Natural killer cell (primary cell): Measurements from ENCODE around the gene LAMA4. TPM values are rescaled to one million over a fixed set of nuclear protein-coding genes. Genes with fewer than 3 reads are reported as not detected.
"Not testable (repeated sequence)": the region's sequence is repeated elsewhere in the genome, so short reads cannot be mapped to it uniquely, and the experiment has no call there.

Experiments
- ATAC-seq, 3 donors: fragments of 150-1000 bp in 2 of 3; fragments of 200-7000 bp in 1 of 3; cut with Tn5 transposase; 1 replicate in 1 of 3; 2 replicates in 2 of 3; pipeline ENCODE4 v1.10.0; 2021; ENCODE audit warnings: mild to moderate bottlenecking in 2 of 3, moderate library complexity in 2 of 3
- DNase-seq, 2 donors: peaks; one replicate each; pipeline versions ENCODE4 v3.0.0 to v3.0.0-alpha.2; 2013 to 2021; ENCODE audit warnings: mixed read lengths in 1 of 2
- H3K27ac ChIP-seq: one replicate; pipeline ENCODE4 v1.5.1; 2013; ENCODE audit warnings: mild to moderate bottlenecking, low read length
- H3K27me3 ChIP-seq: one replicate; pipeline ENCODE4 v1.6.1; 2013; ENCODE audit warnings: low read length; ENCODE audit not compliant: control insufficient read depth, insufficient read depth
- H3K36me3 ChIP-seq: one replicate; pipeline ENCODE4 v1.6.1; 2013; ENCODE audit warnings: low read length; ENCODE audit not compliant: control insufficient read depth, insufficient read depth
- H3K4me1 ChIP-seq: one replicate; pipeline ENCODE4 v1.6.1; 2013; ENCODE audit warnings: low read length; ENCODE audit not compliant: control insufficient read depth, insufficient read depth
- H3K4me3 ChIP-seq: one replicate; pipeline ENCODE4 v1.5.1; 2013; ENCODE audit warnings: low read length
- H3K9me3 ChIP-seq: one replicate; pipeline ENCODE4 v1.6.1; 2013; ENCODE audit warnings: low read length; ENCODE audit not compliant: control insufficient read depth, insufficient read depth
- H3K27ac Mint-ChIP-seq, 2 donors: one replicate each; pipeline ENCODE4 v1.8.0; 2022; ENCODE audit warnings: mild to moderate bottlenecking in 2 of 2, mixed read lengths in 2 of 2, moderate library complexity in 1 of 2
- H3K27me3 Mint-ChIP-seq, 2 donors: one replicate each; pipeline ENCODE4 v1.8.0; 2022; ENCODE audit warnings: low read depth in 2 of 2, mixed read lengths in 2 of 2
- H3K36me3 Mint-ChIP-seq: one replicate; pipeline ENCODE4 v1.8.0; 2022; ENCODE audit warnings: mixed read lengths
- H3K4me1 Mint-ChIP-seq, 2 donors: one replicate each; pipeline ENCODE4 v1.8.0; 2022; ENCODE audit warnings: mixed read lengths in 2 of 2
- H3K4me3 Mint-ChIP-seq: one replicate; pipeline ENCODE4 v1.8.0; 2022; ENCODE audit warnings: mild to moderate bottlenecking, moderate library complexity, mixed read lengths
- H3K9me3 Mint-ChIP-seq, 2 donors: one replicate each; pipeline ENCODE4 v1.8.0; 2022; ENCODE audit warnings: mixed read lengths in 2 of 2
- WGBS: methylation state at CpG from one replicate; pipeline ENCODE4 v1.1.7; 2013; ENCODE audit warnings: missing lambda C conversion rate; ENCODE audit not compliant: insufficient coverage; 5-methylcytosine and 5-hydroxymethylcytosine counted together
- intact Hi-C: fragments of 100-400 bp; cut with micrococcal nuclease; formaldehyde crosslinking; loops from one replicate; pipeline ENCODE4 v1.14.2; 2022
- total RNA-seq, 4 donors: library from RNA; stranded (reverse); fragments of 120-200 nt in 1 of 4; gene quantifications; one replicate each; pipeline versions ENCODE4 v1.2.3 to v1.2.4, GENCODE V29; 2013 to 2022
- TF ChIP-seq, protein P1 (sequence below): fragments of 200-600 bp; IDR thresholded peaks from one replicate; pipeline ENCODE4 v1.8.0; 2022; ENCODE audit warnings: antibody characterized with exemption

Gene LAMA4
- total RNA-seq, 3 donors from 2014 or later (not counting 1 experiment from before 2014, with no cell fraction given): not detected

DNA sequence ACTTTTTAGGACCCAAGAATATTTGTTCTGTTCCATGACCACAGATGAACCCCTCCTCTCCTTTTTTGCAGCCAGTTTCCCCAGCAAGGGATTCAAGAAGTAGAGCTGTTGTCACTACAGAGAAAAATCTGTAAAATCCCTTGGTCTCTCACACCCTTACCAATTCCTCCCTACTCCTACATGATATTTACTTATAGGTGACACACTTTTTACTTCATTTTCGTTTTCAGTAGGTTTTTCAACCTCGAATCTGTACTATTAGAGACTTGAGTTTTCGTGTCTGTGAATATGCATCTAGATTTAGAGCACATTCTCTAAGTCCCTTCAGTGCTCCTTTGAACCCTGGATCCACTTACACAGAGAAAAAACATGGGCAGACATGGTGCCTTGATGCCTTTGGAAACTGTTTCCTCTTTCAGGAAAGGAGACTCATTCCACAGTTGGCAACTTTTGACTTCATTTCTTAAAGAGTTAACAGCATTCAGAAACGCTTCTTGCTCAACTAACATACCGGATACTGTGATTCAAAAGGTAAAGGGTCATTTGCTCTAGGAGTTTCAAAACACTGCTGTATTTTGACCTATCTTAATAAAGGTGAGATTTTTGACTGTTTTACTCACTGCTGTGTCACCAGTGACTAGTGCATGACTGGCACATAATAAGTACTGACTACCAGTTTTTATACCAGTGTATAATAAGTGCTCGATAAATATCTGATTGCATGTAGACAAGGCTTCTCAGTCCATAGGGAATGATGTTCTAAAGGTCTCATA is 50.6 kb downstream of the LAMA4 start:
- DNase-seq (no peak), ATAC-seq (peak in 1 of 3 donors; percentile 78)
- no peaks in the 10 kb centered on the region for H3K9me3 Mint-ChIP-seq
- H3K27me3 ChIP-seq: peaks cover 6% of the 10 kb centered on the region
- no peak overlapping the region for H3K4me3 Mint-ChIP-seq
- no peaks in the 10 kb centered on the region for H3K36me3 Mint-ChIP-seq
- intact Hi-C loops: no loop called here
- H3K36me3 ChIP-seq: no peaks in the 10 kb centered on the region
- peaks cover 0 to 13% of the 10 kb centered on the region in 2 donors for H3K4me1 Mint-ChIP-seq
- no peak overlapping the region for H3K4me3 ChIP-seq
- H3K27ac Mint-ChIP-seq: peak overlapping the region in 1 of 2 donors; percentile 69
- no peaks in the 10 kb centered on the region for H3K9me3 ChIP-seq
- TF ChIP-seq, protein P1, sequence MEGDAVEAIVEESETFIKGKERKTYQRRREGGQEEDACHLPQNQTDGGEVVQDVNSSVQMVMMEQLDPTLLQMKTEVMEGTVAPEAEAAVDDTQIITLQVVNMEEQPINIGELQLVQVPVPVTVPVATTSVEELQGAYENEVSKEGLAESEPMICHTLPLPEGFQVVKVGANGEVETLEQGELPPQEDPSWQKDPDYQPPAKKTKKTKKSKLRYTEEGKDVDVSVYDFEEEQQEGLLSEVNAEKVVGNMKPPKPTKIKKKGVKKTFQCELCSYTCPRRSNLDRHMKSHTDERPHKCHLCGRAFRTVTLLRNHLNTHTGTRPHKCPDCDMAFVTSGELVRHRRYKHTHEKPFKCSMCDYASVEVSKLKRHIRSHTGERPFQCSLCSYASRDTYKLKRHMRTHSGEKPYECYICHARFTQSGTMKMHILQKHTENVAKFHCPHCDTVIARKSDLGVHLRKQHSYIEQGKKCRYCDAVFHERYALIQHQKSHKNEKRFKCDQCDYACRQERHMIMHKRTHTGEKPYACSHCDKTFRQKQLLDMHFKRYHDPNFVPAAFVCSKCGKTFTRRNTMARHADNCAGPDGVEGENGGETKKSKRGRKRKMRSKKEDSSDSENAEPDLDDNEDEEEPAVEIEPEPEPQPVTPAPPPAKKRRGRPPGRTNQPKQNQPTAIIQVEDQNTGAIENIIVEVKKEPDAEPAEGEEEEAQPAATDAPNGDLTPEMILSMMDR: no peak
- WGBS: 88% methylated on average over 6 of the region's 6 CpGs
- peaks cover 14 to 75% of the 10 kb centered on the region in 2 donors for H3K27me3 Mint-ChIP-seq
- H3K27ac ChIP-seq: no peak overlapping the region
- no peaks in the 10 kb centered on the region for H3K4me1 ChIP-seq

DNA sequence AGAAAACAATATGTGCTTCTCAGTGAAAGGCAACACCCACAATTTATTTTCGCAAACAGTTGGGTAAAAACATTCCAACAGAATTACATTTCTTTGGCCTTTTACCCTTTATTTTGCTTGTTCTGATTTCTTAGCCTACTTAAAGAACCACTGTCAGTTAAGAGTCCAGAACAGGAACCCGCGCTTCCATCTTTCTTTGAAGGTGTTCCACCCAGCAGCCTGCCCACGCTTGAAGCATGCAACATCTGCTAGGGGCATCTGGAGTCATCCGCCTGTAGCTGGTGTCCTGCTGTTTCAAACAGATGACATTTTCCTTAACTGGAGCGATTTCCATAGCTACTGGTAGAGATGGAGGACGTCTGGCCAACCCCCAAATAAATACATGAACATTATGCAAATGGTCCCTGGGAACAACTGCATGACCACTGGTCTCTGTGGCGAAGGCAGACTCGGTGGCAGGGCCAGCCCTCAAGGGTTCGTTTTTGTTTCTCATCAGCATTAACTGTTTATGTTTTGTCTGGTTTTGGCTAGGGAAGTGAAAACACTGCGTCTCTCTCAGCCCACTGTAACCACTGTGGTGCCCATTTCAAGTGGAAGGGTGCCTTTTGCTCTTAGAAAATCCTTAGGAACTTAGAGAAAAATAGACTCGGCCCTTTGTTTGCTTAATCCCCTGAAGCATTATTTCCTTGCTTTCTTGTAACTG is 51.6 kb downstream of the LAMA4 start:
- peaks cover 0 to 13% of the 10 kb centered on the region in 2 donors for H3K4me1 Mint-ChIP-seq
- DNase-seq (no peak), ATAC-seq (no peak)
- intact Hi-C loops: no loop called here
- Histone ChIP-seq H3K36me3 (no peaks in the 10 kb centered on the region), H3K27me3 (peaks cover 6% of the 10 kb centered on the region), H3K4me3 (no peak overlapping the region), H3K4me1 (no peaks in the 10 kb centered on the region), H3K9me3 (no peaks in the 10 kb centered on the region), H3K27ac (no peak overlapping the region)
- H3K27ac Mint-ChIP-seq: peak overlapping the region in 1 of 2 donors; percentile 69
- TF ChIP-seq, protein P1: no peak
- no peaks in the 10 kb centered on the region for H3K9me3 Mint-ChIP-seq
- 74% methylated on average over 12 of the region's 12 CpGs for WGBS
- no peak overlapping the region for H3K4me3 Mint-ChIP-seq
- peaks cover 18 to 77% of the 10 kb centered on the region in 2 donors for H3K27me3 Mint-ChIP-seq
- no peaks in the 10 kb centered on the region for H3K36me3 Mint-ChIP-seq

DNA sequence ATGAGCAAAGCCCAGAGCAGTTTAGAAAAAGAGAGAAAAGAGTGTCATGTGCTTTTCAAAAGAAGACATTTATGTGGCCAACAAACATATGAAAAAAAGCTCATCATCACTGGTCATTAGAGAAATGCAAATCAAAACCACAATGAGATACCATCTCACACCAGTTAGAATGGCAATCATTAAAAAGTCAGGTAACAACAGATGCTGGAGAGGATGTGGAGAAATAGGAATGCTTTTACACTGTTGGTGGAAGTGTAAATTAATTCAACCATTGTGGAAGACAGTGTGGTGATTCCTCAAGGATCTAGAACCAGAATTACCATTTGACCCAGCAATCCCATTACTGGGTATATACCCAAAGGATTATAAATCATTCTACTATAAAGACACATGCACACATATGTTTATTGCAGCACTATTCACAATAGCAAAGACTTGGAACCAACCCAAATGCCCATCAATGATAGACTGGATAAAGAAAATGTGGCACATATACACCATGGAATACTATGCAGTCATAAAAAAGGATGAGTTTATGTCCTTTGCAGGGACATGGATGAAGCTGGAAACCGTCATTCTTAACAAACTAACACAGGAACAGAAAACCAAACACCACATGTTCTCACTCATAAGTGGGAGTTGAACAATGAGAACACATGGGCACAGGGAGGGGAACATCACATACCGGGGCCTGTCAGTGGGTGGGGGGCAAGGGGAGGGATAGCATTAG is 54.0 kb downstream of the LAMA4 start:
- H3K27me3 ChIP-seq, DNase-seq, H3K27ac Mint-ChIP-seq, H3K36me3 Mint-ChIP-seq, H3K36me3 ChIP-seq, H3K4me3 ChIP-seq, H3K9me3 ChIP-seq, H3K4me3 Mint-ChIP-seq, H3K9me3 Mint-ChIP-seq, ATAC-seq, H3K27ac ChIP-seq, H3K4me1 ChIP-seq, intact Hi-C loops: not testable (repeated sequence)
- WGBS: 89% methylated on average over 1 of the region's 2 CpGs
- Mint-ChIP-seq H3K27me3 (peaks cover 21 to 62% of the 10 kb centered on the region in 2 donors), H3K4me1 (peaks cover 0 to 13% of the 10 kb centered on the region in 2 donors)

DNA sequence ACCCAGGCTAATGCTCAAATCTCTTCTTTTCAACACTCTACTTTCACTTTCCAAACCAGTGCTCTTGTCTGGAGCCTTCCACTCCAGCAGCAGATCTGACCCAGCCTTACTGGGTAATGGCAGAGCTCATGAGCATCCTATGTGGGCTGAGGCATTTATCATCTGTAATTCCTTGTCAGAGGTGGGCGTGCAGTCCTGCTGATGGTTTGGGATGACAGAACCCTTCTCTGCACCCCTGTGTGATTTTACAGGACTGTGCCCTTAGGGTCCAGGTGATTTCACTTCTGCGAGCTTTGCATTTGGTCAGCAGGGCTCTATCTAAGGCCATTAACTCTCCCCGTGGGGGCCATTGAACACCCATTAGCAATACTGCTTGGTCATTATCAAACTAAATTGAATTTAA is 55.4 kb downstream of the LAMA4 start:
- Histone ChIP-seq H3K4me3 (no peak overlapping the region), H3K36me3 (no peaks in the 10 kb centered on the region), H3K9me3 (no peaks in the 10 kb centered on the region), H3K27ac (no peak overlapping the region), H3K4me1 (no peaks in the 10 kb centered on the region), H3K27me3 (peaks cover 4% of the 10 kb centered on the region)
- ATAC-seq: no peak
- DNase-seq: no peak
- intact Hi-C loops: no loop called here
- WGBS: 95% methylated on average over 3 of the region's 3 CpGs
- H3K36me3 Mint-ChIP-seq: no peaks in the 10 kb centered on the region
- no peak overlapping the region for H3K4me3 Mint-ChIP-seq
- peaks cover 17 to 57% of the 10 kb centered on the region in 2 donors for H3K27me3 Mint-ChIP-seq
- no peaks in the 10 kb centered on the region for H3K9me3 Mint-ChIP-seq
- H3K4me1 Mint-ChIP-seq: peaks cover 0 to 11% of the 10 kb centered on the region in 2 donors
- no peak overlapping the region for H3K27ac Mint-ChIP-seq
- TF ChIP-seq, protein P1: no peak
